Measurements from ENCODE around the gene ZNF81.

- no peak for TF ChIP-seq CTCF (IDR thresholded peaks at IDR 0.05; ENCODE audit: low read depth, low read length, missing input control)
- TF ChIP-seq TAF1 (conservative IDR thresholded peaks at IDR 0.05): no peak
- no peak for TF ChIP-seq JUND (IDR thresholded peaks at IDR 0.05)
Measured at GRCh38 chrX:47862680-47863079, 26.0 kb downstream of the ZNF81 start.
